ENCODE measurements around the gene CNTN5.

The CNTN5 gene

GRCh38 chr11:100080821-100081220 is 1060.1 kb downstream of the CNTN5 start:
- DNase-seq (ENCODE audit: low read depth) = no peak

DNA sequence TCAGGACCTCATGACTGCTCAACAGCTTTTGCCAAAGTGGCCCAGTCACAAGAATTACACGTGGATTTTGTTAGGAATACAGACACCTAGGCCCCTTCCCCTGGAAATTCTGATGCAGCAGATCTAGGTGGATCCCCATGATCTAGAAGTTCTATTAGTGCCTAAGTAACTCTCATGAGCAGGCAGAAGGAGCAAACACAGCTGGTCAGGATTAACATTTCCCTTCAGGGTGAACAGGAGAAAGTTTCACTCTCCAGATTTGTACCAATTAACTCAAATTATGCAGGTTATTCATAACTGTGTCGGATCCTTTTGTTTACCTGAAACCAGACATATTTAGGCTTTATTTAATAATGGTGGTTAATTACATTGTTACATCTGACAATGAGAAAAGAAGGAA is 1072.9 kb downstream of the CNTN5 start:
- no peak for DNase-seq (ENCODE audit: low read depth)

DNA sequence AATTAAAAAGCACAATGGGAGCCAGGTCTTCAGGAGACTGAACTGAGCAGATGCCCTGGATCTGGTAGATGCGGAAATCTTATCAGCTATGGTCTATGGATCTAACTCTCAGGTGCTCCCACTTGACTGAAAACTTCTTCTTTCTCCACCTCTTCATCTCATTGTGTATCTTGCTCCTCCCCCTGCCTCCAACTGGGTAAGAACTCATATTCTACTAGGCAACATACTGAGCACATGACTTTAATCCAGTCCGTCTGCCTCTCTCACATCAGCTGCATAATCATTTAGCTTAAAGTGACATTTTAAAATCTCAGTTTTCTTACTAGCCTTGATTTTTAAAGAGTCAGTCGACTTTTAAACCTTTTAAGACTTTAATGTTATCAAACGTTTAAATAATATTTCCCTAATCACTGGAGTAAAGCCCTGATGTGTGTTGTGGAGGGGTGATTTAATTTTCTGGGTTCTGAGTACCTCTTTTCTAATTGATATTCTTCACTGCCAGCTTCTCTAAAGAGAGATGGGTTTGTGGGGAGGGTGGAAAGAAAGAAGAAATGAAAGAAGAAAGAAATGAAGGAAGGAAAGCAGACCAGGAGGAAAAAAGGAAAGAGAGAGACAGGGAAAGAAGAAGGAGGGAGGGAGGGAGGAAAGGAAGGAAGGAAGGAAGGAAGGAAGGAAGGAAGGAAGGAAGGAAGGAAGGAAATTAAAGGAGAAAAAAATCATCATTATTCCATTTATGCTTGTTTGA is 1073.5 kb downstream of the CNTN5 start:
- DNase-seq (ENCODE audit: low read depth) = no peak

GRCh38 chr11:100095809-100096208 is 1075.1 kb downstream of the CNTN5 start:
- no peak for DNase-seq (ENCODE audit: low read depth)

GRCh38 chr11:100098560-100098959 is 1077.8 kb downstream of the CNTN5 start:
- DNase-seq (ENCODE audit: low read depth) = no peak

GRCh38 chr11:100105255-100105981 is 1084.7 kb downstream of the CNTN5 start:
- no peak for DNase-seq (ENCODE audit: low read depth)

GRCh38 chr11:100105982-100106358 is 1085.2 kb downstream of the CNTN5 start:
- DNase-seq (ENCODE audit: low read depth) = no peak

DNA sequence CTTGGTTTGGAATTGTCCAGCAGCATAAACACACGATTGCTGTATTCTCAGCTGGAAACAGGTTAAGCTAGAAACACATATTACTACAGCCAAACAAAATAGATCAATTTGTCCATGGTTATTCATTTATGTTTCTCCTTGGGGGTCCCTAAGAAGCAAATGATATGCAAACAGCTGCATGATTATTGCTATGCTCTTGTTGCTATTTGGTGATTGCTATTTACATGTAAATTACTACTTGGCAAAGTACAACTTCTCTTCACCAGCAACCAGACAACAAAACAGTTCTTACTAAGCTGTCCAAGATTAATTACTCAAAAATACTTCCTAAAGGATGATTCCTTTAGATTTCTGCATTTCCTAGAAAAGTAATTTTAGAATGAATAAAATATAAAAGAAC is 1098.4 kb downstream of the CNTN5 start:
- DNase-seq (ENCODE audit: low read depth) = no peak

DNA sequence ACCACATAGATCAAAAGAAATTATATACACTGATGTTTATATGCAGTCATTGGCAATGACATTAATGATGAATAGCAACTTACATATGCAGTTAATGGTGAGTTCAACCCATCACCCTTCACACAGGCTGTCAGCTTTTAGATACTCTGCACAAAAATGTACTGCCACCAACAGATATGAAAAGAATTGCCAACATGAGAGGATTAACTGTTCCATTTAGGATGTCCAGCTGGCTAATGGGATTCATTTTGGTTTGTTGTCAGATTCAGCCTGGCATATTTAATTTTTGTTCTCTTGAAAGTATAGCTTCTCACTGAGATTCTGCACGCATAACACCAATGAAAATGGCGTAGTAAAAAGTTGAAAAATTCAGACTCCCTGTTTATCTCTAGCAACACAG is 1112.4 kb downstream of the CNTN5 start:
- no peak for DNase-seq (ENCODE audit: low read depth)

- DNase-seq (ENCODE audit: low read depth) = no peak
These were observed 1120.5 kb downstream of the CNTN5 start for GRCh38 chr11:100141201-100141600.

GRCh38 chr11:100151944-100152343 is 1131.2 kb downstream of the CNTN5 start:
- no peak for DNase-seq (ENCODE audit: low read depth)

- DNase-seq (ENCODE audit: low read depth) = no peak
These were observed 1132.0 kb downstream of the CNTN5 start for GRCh38 chr11:100152766-100153165.

- no peak for DNase-seq (ENCODE audit: low read depth)
These were observed 1142.7 kb downstream of the CNTN5 start for GRCh38 chr11:100163471-100163870.

GRCh38 chr11:100174881-100175280 is 1154.1 kb downstream of the CNTN5 start:
- no peak for DNase-seq (ENCODE audit: low read depth)

DNA sequence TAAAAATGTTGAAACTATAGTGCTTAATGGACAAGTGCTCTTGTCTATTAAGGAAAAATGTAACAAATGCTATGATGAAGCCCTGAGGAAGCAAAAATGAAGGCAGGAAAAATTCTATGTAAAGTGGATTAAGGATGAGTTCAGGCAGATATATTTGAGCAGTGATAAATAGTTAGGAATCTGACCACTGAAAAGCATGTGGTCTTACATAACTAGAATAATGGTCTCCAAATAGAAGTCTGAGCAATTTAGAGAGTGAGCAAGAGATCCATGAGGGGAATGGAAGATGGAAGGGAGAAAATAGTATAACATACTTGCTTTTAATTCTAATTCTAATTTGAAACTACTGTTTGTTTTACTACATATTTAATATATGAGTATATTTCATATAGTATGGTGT is 1155.7 kb downstream of the CNTN5 start:
- no peak for DNase-seq (ENCODE audit: low read depth)

DNA sequence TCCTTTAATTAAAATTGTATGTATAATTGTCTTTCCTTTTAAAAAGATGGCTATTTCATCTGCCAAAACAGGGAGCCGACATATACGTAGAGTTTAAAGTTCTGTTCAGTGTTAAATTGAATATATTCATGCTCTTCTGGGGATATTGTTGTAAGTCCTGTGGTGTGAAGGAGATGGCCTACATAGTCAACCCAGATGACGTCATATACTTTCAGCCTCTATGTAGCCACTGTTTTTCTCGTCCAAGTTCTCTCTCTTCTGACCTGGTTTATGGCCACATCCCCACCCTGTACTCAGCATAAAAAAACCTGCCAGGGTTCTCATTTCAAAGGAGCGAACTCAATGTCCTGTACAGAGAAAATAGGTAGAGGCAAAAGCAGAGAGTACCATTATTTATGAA is 1156.9 kb downstream of the CNTN5 start:
- DNase-seq (ENCODE audit: low read depth) = no peak

- DNase-seq (ENCODE audit: low read depth) = no peak
These were observed 1161.6 kb downstream of the CNTN5 start for GRCh38 chr11:100182350-100182749.

- no peak for DNase-seq (ENCODE audit: low read depth)
These were observed 1162.2 kb downstream of the CNTN5 start for GRCh38 chr11:100182927-100183326.

- no peak for DNase-seq (ENCODE audit: low read depth)
These were observed 1164.8 kb downstream of the CNTN5 start for GRCh38 chr11:100185588-100185987.

GRCh38 chr11:100188137-100188783 is 1167.5 kb downstream of the CNTN5 start:
- no peak for DNase-seq (ENCODE audit: low read depth)

DNA sequence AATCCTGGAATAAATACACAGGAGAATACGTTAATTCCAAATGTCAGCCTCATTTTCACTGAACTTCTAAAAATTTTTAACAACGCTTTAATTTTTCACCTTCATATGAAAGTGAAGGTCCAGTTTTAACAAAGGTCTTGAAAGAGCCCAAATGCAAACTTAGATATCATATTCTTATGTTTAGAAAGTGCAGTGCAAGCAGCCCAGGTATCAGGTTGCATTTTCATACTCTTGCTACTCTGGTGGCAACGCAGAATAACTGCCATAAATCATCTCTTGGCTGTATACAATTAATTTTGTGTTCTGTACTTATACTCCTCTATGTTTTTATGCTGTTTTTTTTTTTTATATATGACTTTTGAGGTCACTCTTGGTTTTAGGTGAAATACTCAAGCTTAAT is 1169.6 kb downstream of the CNTN5 start:
- no peak for DNase-seq (ENCODE audit: low read depth)

DNA sequence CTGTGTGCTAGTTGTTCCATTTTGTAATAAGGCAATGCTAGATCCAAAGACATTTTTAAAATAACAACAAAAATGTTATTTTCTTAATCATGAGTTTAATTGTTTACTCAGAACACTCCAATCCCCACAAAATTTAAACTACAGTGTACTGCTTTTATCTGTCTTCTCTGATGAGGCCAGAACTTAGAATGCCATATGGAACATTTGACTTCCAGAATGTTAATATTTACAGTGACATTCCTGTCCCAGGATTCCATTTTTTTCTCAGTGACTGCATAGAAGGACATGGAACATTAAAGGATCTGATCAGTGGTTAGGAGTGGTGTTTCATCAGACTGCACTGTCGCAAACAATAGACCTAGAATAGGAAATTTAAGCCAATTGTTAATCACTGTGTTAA is 1171.4 kb downstream of the CNTN5 start:
- no peak for DNase-seq (ENCODE audit: low read depth)

GRCh38 chr11:100203789-100204188 is 1183.0 kb downstream of the CNTN5 start:
- no peak for DNase-seq (ENCODE audit: low read depth)

Measured in stimulated activated CD8-positive, alpha-beta memory T cell treated with anti-CD3 and anti-CD28 coated beads, Interleukin-12 subunit alpha, Interleukin-12 subunit beta, amount 100 ng/mL, for 4 hours (primary cell).